WTC11 (cell line): ENCODE measurements around the gene COL9A1. TPM values are rescaled to one million over a fixed set of nuclear protein-coding genes. Genes with fewer than 3 reads are reported as not detected.

Source experiments
- ATAC-seq: fragments of 200-7000 bp; cut with Tn5 transposase; 2 replicates; pipeline ENCODE4 v1.10.0; 2021; ENCODE audit warnings: mild to moderate bottlenecking, moderate library complexity
- CTCF ChIA-PET: fragments of 300-600 bp; sonication (Branson Sonifier 250); formaldehyde crosslinking; loops from one replicate; lab custom pipeline; 2021; ENCODE audit warnings: antibody characterized with exemption; lab: Charles Lee
- POLR2A ChIA-PET: fragments of 350-600 bp; sonication (Branson Sonifier 250); formaldehyde crosslinking; loops from one replicate; lab custom pipeline; 2021; ENCODE audit warnings: antibody characterized with exemption; lab: Charles Lee
- DNase-seq: peaks from one replicate; pipeline ENCODE4 v3.0.0; 2021; ENCODE audit warnings: low spot score
- H3K27ac Mint-ChIP-seq: 2 replicates; pipeline ENCODE4 v1.8.0; 2021; ENCODE audit warnings: mixed read lengths
- H3K27me3 Mint-ChIP-seq: 2 replicates; pipeline ENCODE4 v1.8.0; 2021; ENCODE audit warnings: low read depth, mild to moderate bottlenecking, moderate library complexity, mixed read lengths
- H3K36me3 Mint-ChIP-seq: 2 replicates; pipeline ENCODE4 v1.8.0; 2021; ENCODE audit warnings: mixed read lengths
- H3K4me1 Mint-ChIP-seq: 2 replicates; pipeline ENCODE4 v1.8.0; 2022; ENCODE audit warnings: mixed read lengths
- H3K4me3 Mint-ChIP-seq: 2 replicates; pipeline ENCODE4 v1.8.0; 2021; ENCODE audit warnings: mild to moderate bottlenecking, moderate library complexity, mixed read lengths
- H3K9me3 Mint-ChIP-seq: 2 replicates; pipeline ENCODE4 v1.8.0; 2021; ENCODE audit warnings: mixed read lengths
- ARID4B ChIP-seq: sonication (generic); formaldehyde crosslinking; IDR thresholded peaks from 2 replicates; pipeline ENCODE4 v1.8.0; 2023; ENCODE audit warnings: missing genetic modification reagents, mild to moderate bottlenecking, borderline replicate concordance
- ATF1 ChIP-seq: sonication (generic); formaldehyde crosslinking; IDR thresholded peaks from 2 replicates; pipeline ENCODE4 v1.8.1; 2023; ENCODE audit warnings: mild to moderate bottlenecking, moderate library complexity, missing genetic modification reagents
- ATF2 ChIP-seq: sonication (generic); formaldehyde crosslinking; IDR thresholded peaks from 2 replicates; pipeline ENCODE4 v1.8.1; 2022; ENCODE audit warnings: low read depth, missing genetic modification reagents, borderline replicate concordance
- CBFB ChIP-seq: sonication (generic); formaldehyde crosslinking; IDR thresholded peaks from 2 replicates; pipeline ENCODE4 v1.8.1; 2022; ENCODE audit warnings: mild to moderate bottlenecking, low read depth, missing genetic modification reagents
- CDX4 ChIP-seq: fragments of 250-450 bp; sonication (Bioruptor Pico); IDR thresholded peaks from 2 replicates; pipeline ENCODE4 v1.9.0; 2021; ENCODE audit warnings: moderate library complexity, mild to moderate bottlenecking, inconsistent platforms, borderline replicate concordance
- ELF4 ChIP-seq: sonication (generic); formaldehyde crosslinking; IDR thresholded peaks from 2 replicates; pipeline ENCODE4 v1.8.1; 2022; ENCODE audit warnings: low read depth, mild to moderate bottlenecking, moderate library complexity, missing genetic modification reagents
- FOXP4 ChIP-seq: sonication (generic); formaldehyde crosslinking; IDR thresholded peaks from 2 replicates; pipeline ENCODE4 v1.8.0; 2022; ENCODE audit warnings: mild to moderate bottlenecking, missing genetic modification reagents
- NR3C1 ChIP-seq: sonication (generic); formaldehyde crosslinking; conservative IDR thresholded peaks from 2 replicates; pipeline ENCODE4 v1.8.1; 2023; ENCODE audit warnings: low read depth, mild to moderate bottlenecking, missing genetic modification reagents
- PRDM15 ChIP-seq: sonication (generic); formaldehyde crosslinking; IDR thresholded peaks from 2 replicates; pipeline ENCODE4 v1.8.0; 2022; ENCODE audit warnings: missing genetic modification reagents
- PREB ChIP-seq: sonication (generic); formaldehyde crosslinking; IDR thresholded peaks from 2 replicates; pipeline ENCODE4 v1.8.1; 2022; ENCODE audit warnings: mild to moderate bottlenecking, missing genetic modification reagents, moderate library complexity, borderline replicate concordance
- SMAD3 ChIP-seq: sonication (generic); formaldehyde crosslinking; IDR thresholded peaks from 2 replicates; pipeline ENCODE4 v1.8.0; 2022; ENCODE audit warnings: missing genetic modification reagents, mild to moderate bottlenecking, borderline replicate concordance
- TCF7 ChIP-seq: sonication (generic); formaldehyde crosslinking; IDR thresholded peaks from 2 replicates; pipeline ENCODE4 v1.8.0; 2022; ENCODE audit warnings: mild to moderate bottlenecking, low read depth, missing genetic modification reagents, moderate library complexity
- ZMAT4 ChIP-seq: fragments of 250-450 bp; sonication (Bioruptor Pico); IDR thresholded peaks from 2 replicates; pipeline ENCODE4 v1.9.0; 2021; ENCODE audit warnings: mild to moderate bottlenecking
- ZNF281 ChIP-seq: sonication (generic); formaldehyde crosslinking; IDR thresholded peaks from 2 replicates; pipeline ENCODE4 v1.8.0; 2023; ENCODE audit warnings: mild to moderate bottlenecking, missing genetic modification reagents
- total RNA-seq: library from RNA; stranded (reverse); gene quantifications from 3 replicates; pipeline ENCODE4 v1.2.3, GENCODE V29; 2021

Gene COL9A1
- total RNA-seq, 1 experiment from 2014 or later: 9.0 TPM

GRCh38 chr6:70222439-70222749 lies 80.5 kb downstream of the COL9A1 start:
- Mint-ChIP-seq H3K36me3 (no peaks in the 10 kb centered on the region), H3K9me3 (no peaks in the 10 kb centered on the region), H3K4me3 (no peak overlapping the region), H3K27me3 (no peaks in the 10 kb centered on the region), H3K4me1 (no peaks in the 10 kb centered on the region), H3K27ac (no peak overlapping the region)
- no peak for DNase-seq
- ChIA-PET CTCF (interaction anchor here (1.0 to 3.1 kb wide), 2 partner anchors 147 to 148 kb away, joined by 3 to 83 read pairs; no protein-coding TSS in a partner anchor), POLR2A (no interaction called here)
- no peak for ATAC-seq
- TF ChIP-seq PREB (CRISPR knock-in tag) (no peak), TCF7 (no peak), CDX4 (CRISPR knock-in tag) (no peak), ZNF281 (no peak), ELF4 (CRISPR knock-in tag) (no peak), ATF2 (CRISPR knock-in tag) (no peak), NR3C1 (no peak), SMAD3 (CRISPR knock-in tag) (no peak), ARID4B (no peak), CBFB (CRISPR knock-in tag) (no peak), ZMAT4 (CRISPR knock-in tag) (no peak), ATF1 (CRISPR knock-in tag) (no peak), PRDM15 (no peak), FOXP4 (CRISPR knock-in tag) (no peak)
